IPS-20b (cell line): ENCODE results near the gene NINJ1.

Experiments
- H3K27ac ChIP-seq: one replicate; pipeline ENCODE4 v1.5.1; 2013; ENCODE audit warnings: low read length
- H3K27me3 ChIP-seq: 2 replicates; pipeline ENCODE4 v1.6.1; 2013; ENCODE audit warnings: mild to moderate bottlenecking, low read length, inconsistent platforms; ENCODE audit not compliant: insufficient read depth
- H3K36me3 ChIP-seq: 2 replicates; pipeline ENCODE4 v1.6.1; 2013; ENCODE audit warnings: low read depth, mild to moderate bottlenecking, inconsistent platforms, low read length, moderate library complexity; ENCODE audit not compliant: insufficient read depth
- H3K4me1 ChIP-seq: 2 replicates; pipeline ENCODE4 v1.6.1; 2013; ENCODE audit warnings: mild to moderate bottlenecking, control low read depth, inconsistent platforms, low read length, moderate library complexity; ENCODE audit not compliant: insufficient read depth
- H3K4me3 ChIP-seq: 2 replicates; pipeline ENCODE4 v1.5.1; 2013; ENCODE audit warnings: mild to moderate bottlenecking, low read length, inconsistent platforms
- H3K9ac ChIP-seq: 2 replicates; pipeline ENCODE4 v1.6.1; 2013; ENCODE audit warnings: low read depth, mild to moderate bottlenecking, inconsistent platforms, low read length, moderate library complexity
- H3K9me3 ChIP-seq: 2 replicates; pipeline ENCODE4 v1.6.1; 2013; ENCODE audit warnings: mild to moderate bottlenecking, low read depth, low read length, inconsistent platforms; ENCODE audit not compliant: insufficient read depth

NINJ1 gene

DNA sequence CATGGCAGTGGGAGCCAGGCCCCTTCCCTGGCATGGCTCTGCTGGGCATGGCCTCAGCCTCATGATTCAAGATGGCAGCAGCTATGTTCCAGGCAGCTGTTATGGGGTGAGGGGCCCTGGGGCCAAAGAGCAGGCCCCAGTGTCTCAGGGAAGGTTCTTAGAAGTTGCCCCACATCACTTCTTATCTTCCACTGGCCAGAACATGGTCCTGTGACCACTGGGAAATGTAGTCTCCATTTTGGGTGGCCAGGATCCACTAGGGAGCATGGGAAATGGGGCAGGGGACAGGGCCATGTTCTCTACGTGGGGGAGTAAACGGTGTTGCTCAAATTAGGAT, 57.3 kb downstream of the NINJ1 start:
- H3K4me1 ChIP-seq: no peaks in the 10 kb centered on the region
- no peak overlapping the region for H3K9ac ChIP-seq
- H3K4me3 ChIP-seq: no peak overlapping the region
- H3K9me3 ChIP-seq: no peaks in the 10 kb centered on the region
- no peaks in the 10 kb centered on the region for H3K36me3 ChIP-seq
- H3K27me3 ChIP-seq: no peaks in the 10 kb centered on the region
- no peak overlapping the region for H3K27ac ChIP-seq

- H3K27ac ChIP-seq: no peak overlapping the region
- no peak overlapping the region for H3K4me3 ChIP-seq
- H3K9me3 ChIP-seq: no peaks in the 10 kb centered on the region
- H3K36me3 ChIP-seq: no peaks in the 10 kb centered on the region
- H3K27me3 ChIP-seq: no peaks in the 10 kb centered on the region
- no peak overlapping the region for H3K9ac ChIP-seq
- H3K4me1 ChIP-seq: no peaks in the 10 kb centered on the region
These were observed 57.8 kb downstream of the NINJ1 start for GRCh38 chr9:93076101-93076791.

- Histone ChIP-seq H3K27me3 (no peaks in the 10 kb centered on the region), H3K4me1 (no peaks in the 10 kb centered on the region), H3K9me3 (no peaks in the 10 kb centered on the region), H3K36me3 (no peaks in the 10 kb centered on the region), H3K27ac (no peak overlapping the region), H3K9ac (no peak overlapping the region), H3K4me3 (no peak overlapping the region)
These were observed 61.7 kb downstream of the NINJ1 start for GRCh38 chr9:93072383-93072795.
